Panc1 (cell line): ENCODE data around the gene GUCY1A1.

ENCODE experiments used
- CTCF ChIP-seq: fragments of 450-650 bp; IDR thresholded peaks from 2 replicates; pipeline ENCODE4 v1.5.1; 2017; ENCODE audit warnings: mild to moderate bottlenecking
- POLR2AphosphoS5 ChIP-seq: IDR thresholded peaks from 2 replicates; pipeline ENCODE4 v1.6.1; 2012; ENCODE audit warnings: mild to moderate bottlenecking, low read depth, low read length, moderate library complexity
- REST ChIP-seq, 2 experiments: IDR thresholded peaks; 2 replicates each; pipeline ENCODE4 v1.6.1; 2011 to 2012; ENCODE audit warnings: low read depth in 2 of 2, control low read depth in 1 of 2, low read length in 1 of 2, mild to moderate bottlenecking in 1 of 2, moderate library complexity in 1 of 2; ENCODE audit not compliant: insufficient read depth in 1 of 2
- SIN3A ChIP-seq: IDR thresholded peaks from 2 replicates; pipeline ENCODE4 v1.6.1; 2012; ENCODE audit warnings: low read depth, mild to moderate bottlenecking, low read length, moderate library complexity, borderline replicate concordance; ENCODE audit not compliant: insufficient read depth

GRCh38 chr4:155632310-155632840 is 34.3 kb upstream of the GUCY1A1 start:
- no peak for TF ChIP-seq CTCF
- TF ChIP-seq POLR2AphosphoS5: no peak
- no peak for TF ChIP-seq SIN3A
- TF ChIP-seq REST (IDR thresholded peaks at IDR 0.05; ENCODE audit: insufficient read depth in 1 of 2, low read depth in 2 of 2, low read length in 1 of 2): no peak
